Measurements from ENCODE around the gene MSTO1.
"Not testable (repeated sequence)": the region's sequence is repeated elsewhere in the genome, so short reads cannot be mapped to it uniquely, and the experiment has no call there.

- TF ChIP-seq CTCF (conservative IDR thresholded peaks at IDR 0.05; ENCODE audit: low read length); EZH2phosphoT487 (IDR thresholded peaks at IDR 0.05; ENCODE audit: borderline replicate concordance): not testable (repeated sequence)
Observed at GRCh38 chr1:155563377-155564022, 46.5 kb upstream of the MSTO1 start.

Data from Loucy (cell line).